ENCODE results near the gene RAB7B.

DNA sequence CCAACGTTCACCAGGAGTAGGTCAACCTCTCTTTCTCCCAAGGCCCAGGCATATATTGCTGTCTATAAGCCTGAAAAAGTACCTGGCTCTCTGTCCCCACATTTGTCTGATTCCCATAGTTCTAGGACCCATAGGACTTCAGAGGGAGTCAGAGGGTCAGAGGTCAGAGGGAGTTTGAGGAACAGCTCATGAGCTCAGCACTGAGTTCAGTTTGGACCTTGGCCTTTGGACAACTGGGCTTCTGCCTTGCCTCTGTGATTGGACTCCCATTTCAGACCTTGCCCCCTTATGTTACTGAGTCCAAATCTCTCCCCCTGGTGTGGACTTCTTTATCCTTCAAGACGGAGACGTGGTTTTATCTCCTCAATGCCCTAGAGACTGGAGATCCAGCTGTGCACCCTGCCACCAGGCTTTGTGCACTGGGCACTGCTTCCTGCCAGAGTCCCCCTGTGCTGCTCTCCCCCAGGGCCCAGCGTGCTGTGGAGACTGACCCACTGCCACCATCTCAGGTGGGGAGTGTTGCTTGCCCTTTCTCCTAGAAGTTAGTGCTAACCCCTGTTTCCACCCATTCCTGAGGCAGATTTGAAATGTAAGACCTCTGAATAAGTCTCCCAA is 17.3 kb upstream of the RAB7B start:
- TF ChIP-seq, protein P1, sequence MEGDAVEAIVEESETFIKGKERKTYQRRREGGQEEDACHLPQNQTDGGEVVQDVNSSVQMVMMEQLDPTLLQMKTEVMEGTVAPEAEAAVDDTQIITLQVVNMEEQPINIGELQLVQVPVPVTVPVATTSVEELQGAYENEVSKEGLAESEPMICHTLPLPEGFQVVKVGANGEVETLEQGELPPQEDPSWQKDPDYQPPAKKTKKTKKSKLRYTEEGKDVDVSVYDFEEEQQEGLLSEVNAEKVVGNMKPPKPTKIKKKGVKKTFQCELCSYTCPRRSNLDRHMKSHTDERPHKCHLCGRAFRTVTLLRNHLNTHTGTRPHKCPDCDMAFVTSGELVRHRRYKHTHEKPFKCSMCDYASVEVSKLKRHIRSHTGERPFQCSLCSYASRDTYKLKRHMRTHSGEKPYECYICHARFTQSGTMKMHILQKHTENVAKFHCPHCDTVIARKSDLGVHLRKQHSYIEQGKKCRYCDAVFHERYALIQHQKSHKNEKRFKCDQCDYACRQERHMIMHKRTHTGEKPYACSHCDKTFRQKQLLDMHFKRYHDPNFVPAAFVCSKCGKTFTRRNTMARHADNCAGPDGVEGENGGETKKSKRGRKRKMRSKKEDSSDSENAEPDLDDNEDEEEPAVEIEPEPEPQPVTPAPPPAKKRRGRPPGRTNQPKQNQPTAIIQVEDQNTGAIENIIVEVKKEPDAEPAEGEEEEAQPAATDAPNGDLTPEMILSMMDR (IDR thresholded peaks at IDR 0.05; ENCODE audit: poor library complexity) = no peak
- TF ChIP-seq EZH2phosphoT487 (IDR thresholded peaks at IDR 0.05; ENCODE audit: low read depth, severe bottlenecking, unreplicated experiment) = no peak
- TF ChIP-seq EZH2 (IDR thresholded peaks at IDR 0.05; ENCODE audit: borderline replicate concordance) = no peak
